DND-41 (cell line): ENCODE results near the gene MB21D2.

Experiments used
- EZH2 ChIP-seq: IDR thresholded peaks from 3 replicates; pipeline ENCODE4 v1.6.1; 2012; ENCODE audit warnings: borderline replicate concordance, low read depth, mild to moderate bottlenecking, moderate library complexity, low read length, inconsistent platforms; ENCODE audit not compliant: severe bottlenecking
- TF ChIP-seq, protein P1 (sequence below): IDR thresholded peaks from 2 replicates; pipeline ENCODE4 v1.5.1; 2012; ENCODE audit warnings: borderline replicate concordance, low read length, moderate library complexity, mild to moderate bottlenecking; ENCODE audit not compliant: poor library complexity, severe bottlenecking; ENCODE audit errors: extremely low read depth

GRCh38 chr3:192842138-192842537, 75.5 kb downstream of the MB21D2 start:
- TF ChIP-seq, protein P1, sequence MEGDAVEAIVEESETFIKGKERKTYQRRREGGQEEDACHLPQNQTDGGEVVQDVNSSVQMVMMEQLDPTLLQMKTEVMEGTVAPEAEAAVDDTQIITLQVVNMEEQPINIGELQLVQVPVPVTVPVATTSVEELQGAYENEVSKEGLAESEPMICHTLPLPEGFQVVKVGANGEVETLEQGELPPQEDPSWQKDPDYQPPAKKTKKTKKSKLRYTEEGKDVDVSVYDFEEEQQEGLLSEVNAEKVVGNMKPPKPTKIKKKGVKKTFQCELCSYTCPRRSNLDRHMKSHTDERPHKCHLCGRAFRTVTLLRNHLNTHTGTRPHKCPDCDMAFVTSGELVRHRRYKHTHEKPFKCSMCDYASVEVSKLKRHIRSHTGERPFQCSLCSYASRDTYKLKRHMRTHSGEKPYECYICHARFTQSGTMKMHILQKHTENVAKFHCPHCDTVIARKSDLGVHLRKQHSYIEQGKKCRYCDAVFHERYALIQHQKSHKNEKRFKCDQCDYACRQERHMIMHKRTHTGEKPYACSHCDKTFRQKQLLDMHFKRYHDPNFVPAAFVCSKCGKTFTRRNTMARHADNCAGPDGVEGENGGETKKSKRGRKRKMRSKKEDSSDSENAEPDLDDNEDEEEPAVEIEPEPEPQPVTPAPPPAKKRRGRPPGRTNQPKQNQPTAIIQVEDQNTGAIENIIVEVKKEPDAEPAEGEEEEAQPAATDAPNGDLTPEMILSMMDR: no peak
- no peak for TF ChIP-seq EZH2
